KMS-11 (cell line): ENCODE results near the gene BTBD9.

ENCODE experiments used
- H2AFZ ChIP-seq: fragments of 200-600 bp; sonication (generic); 2 replicates; pipeline ENCODE4 v1.6.1; 2016; ENCODE audit warnings: antibody characterized with exemption, mixed run types, low read depth
- H3K27ac ChIP-seq: fragments of 200-600 bp; sonication (generic); 2 replicates; pipeline ENCODE4 v1.6.1; 2016; ENCODE audit warnings: mild to moderate bottlenecking, mixed run types
- H3K27me3 ChIP-seq: fragments of 200-600 bp; sonication (generic); 2 replicates; pipeline ENCODE4 v1.6.1; 2017; ENCODE audit warnings: mild to moderate bottlenecking, low read depth, mixed run types, moderate library complexity; ENCODE audit not compliant: insufficient read depth
- H3K36me3 ChIP-seq: fragments of 200-600 bp; sonication (generic); 2 replicates; pipeline ENCODE4 v1.6.1; 2017; ENCODE audit warnings: mild to moderate bottlenecking, mixed run types; ENCODE audit not compliant: insufficient read depth
- H3K4me1 ChIP-seq: fragments of 200-600 bp; sonication (generic); 2 replicates; pipeline ENCODE4 v1.6.1; 2016; ENCODE audit warnings: mild to moderate bottlenecking, low read depth, mixed run types; ENCODE audit not compliant: poor library complexity, severe bottlenecking
- H3K4me2 ChIP-seq: fragments of 200-600 bp; sonication (generic); 2 replicates; pipeline ENCODE4 v1.7.0; 2016; ENCODE audit warnings: mild to moderate bottlenecking, mixed run types
- H3K4me3 ChIP-seq: fragments of 200-600 bp; sonication (generic); IDR thresholded peaks from 2 replicates; pipeline ENCODE4 v1.6.1; 2017; ENCODE audit warnings: low read depth, low read length, mixed read lengths; ENCODE audit not compliant: insufficient read depth
- H3K79me2 ChIP-seq: fragments of 200-600 bp; sonication (generic); 2 replicates; pipeline ENCODE4 v1.6.1; 2016; ENCODE audit warnings: low read depth, mixed run types; ENCODE audit not compliant: insufficient read depth
- H3K9ac ChIP-seq: fragments of 200-600 bp; sonication (generic); 2 replicates; pipeline ENCODE4 v1.6.1; 2016; ENCODE audit warnings: mild to moderate bottlenecking, mixed run types
- H4K20me1 ChIP-seq: fragments of 200-600 bp; sonication (generic); 2 replicates; pipeline ENCODE4 v1.6.1; 2016; ENCODE audit warnings: mild to moderate bottlenecking, mixed run types; ENCODE audit not compliant: insufficient read depth
- CTCF ChIP-seq: fragments of 200-600 bp; sonication (generic); conservative IDR thresholded peaks from 2 replicates; pipeline ENCODE4 v1.6.1; 2017; ENCODE audit warnings: low read depth, mild to moderate bottlenecking, antibody characterized with exemption, low read length, moderate library complexity, mixed read lengths

The BTBD9 gene

GRCh38 chr6:38524436-38525145, 115.1 kb downstream of the BTBD9 start:
- Histone ChIP-seq H3K4me3 (no peak overlapping the region), H3K27me3 (no peaks in the 10 kb centered on the region), H4K20me1 (no peaks in the 10 kb centered on the region), H3K36me3 (no peaks in the 10 kb centered on the region), H3K79me2 (no peaks in the 10 kb centered on the region), H2AFZ (no peak overlapping the region), H3K9ac (no peak overlapping the region), H3K27ac (no peak overlapping the region), H3K4me1 (no peaks in the 10 kb centered on the region), H3K4me2 (no peak overlapping the region)
- no peak for TF ChIP-seq CTCF

GRCh38 chr6:38522322-38522721, 117.4 kb downstream of the BTBD9 start:
- Histone ChIP-seq H3K9ac (no peak overlapping the region), H3K4me2 (no peak overlapping the region), H4K20me1 (no peaks in the 10 kb centered on the region), H3K4me1 (no peaks in the 10 kb centered on the region), H3K36me3 (no peaks in the 10 kb centered on the region), H3K27me3 (no peaks in the 10 kb centered on the region), H3K27ac (no peak overlapping the region), H3K4me3 (no peak overlapping the region), H3K79me2 (no peaks in the 10 kb centered on the region), H2AFZ (no peak overlapping the region)
- TF ChIP-seq CTCF = no peak

GRCh38 chr6:38518511-38519304, 121.0 kb downstream of the BTBD9 start:
- no peak overlapping the region for H2AFZ ChIP-seq
- H3K27me3 ChIP-seq = no peaks in the 10 kb centered on the region
- H4K20me1 ChIP-seq = no peaks in the 10 kb centered on the region
- no peaks in the 10 kb centered on the region for H3K36me3 ChIP-seq
- no peak overlapping the region for H3K4me2 ChIP-seq
- no peak overlapping the region for H3K9ac ChIP-seq
- no peaks in the 10 kb centered on the region for H3K4me1 ChIP-seq
- TF ChIP-seq CTCF = no peak
- no peak overlapping the region for H3K27ac ChIP-seq
- no peaks in the 10 kb centered on the region for H3K79me2 ChIP-seq
- H3K4me3 ChIP-seq = no peak overlapping the region

GRCh38 chr6:38517005-38517404, 122.7 kb downstream of the BTBD9 start:
- Histone ChIP-seq H3K27ac (no peak overlapping the region), H3K27me3 (no peaks in the 10 kb centered on the region)
- TF ChIP-seq CTCF = no peak

More at GRCh38 chr6:38517005-38517404, 122.7 kb downstream of the BTBD9 start:
- H4K20me1 ChIP-seq = no peaks in the 10 kb centered on the region
- no peak overlapping the region for H3K4me3 ChIP-seq
- no peaks in the 10 kb centered on the region for H3K36me3 ChIP-seq
- no peak overlapping the region for H3K9ac ChIP-seq
- H3K4me2 ChIP-seq = no peak overlapping the region
- H2AFZ ChIP-seq = no peak overlapping the region
- H3K4me1 ChIP-seq = no peaks in the 10 kb centered on the region
- H3K79me2 ChIP-seq = no peaks in the 10 kb centered on the region
